H1 (cell line): Measurements from ENCODE around the gene OSBPL6. TPM values are rescaled to one million over a fixed set of nuclear protein-coding genes. Genes with fewer than 3 reads are reported as not detected.

Experiments used
- CTCF ChIA-PET: fragments of 300-600 bp; sonication (Branson Sonifier 250); formaldehyde crosslinking; loops from one replicate; lab custom pipeline; 2021; ENCODE audit not compliant: partially characterized antibody; lab: Charles Lee
- POLR2A ChIA-PET: fragments of 300-600 bp; sonication (Branson Sonifier 250); formaldehyde crosslinking; loops from one replicate; lab custom pipeline; 2021; ENCODE audit warnings: inconsistent platforms; ENCODE audit not compliant: partially characterized antibody; lab: Charles Lee
- DNase-seq, 2 experiments: peaks; one replicate each; pipeline versions ENCODE4 v3.0.0 to v3.0.0-alpha.2; 2010 to 2022; ENCODE audit warnings: low spot score in 2 of 2, low read depth in 1 of 2, mixed read lengths in 1 of 2
- FAIRE-seq: peaks from 2 replicates; lab custom pipeline; 2011; peaks lifted over from hg19 to GRCh38; lab: Jason Lieb, UNC
- H2AFZ ChIP-seq: 2 replicates; pipeline ENCODE4 v1.8.1; 2012; ENCODE audit warnings: low read length, inconsistent platforms
- H2AK5ac ChIP-seq: 2 replicates; pipeline ENCODE4 v1.6.1; 2013; ENCODE audit warnings: low read depth, low read length
- H2BK120ac ChIP-seq: replicated peaks from 2 replicates; pipeline ENCODE3; 2013; ENCODE audit warnings: low read depth, low read length, inconsistent platforms
- H2BK12ac ChIP-seq: 2 replicates; pipeline ENCODE4 v1.6.1; 2013; ENCODE audit warnings: low read depth, low read length
- H2BK15ac ChIP-seq: 2 replicates; pipeline ENCODE4 v1.6.1; 2013; ENCODE audit warnings: low read length
- H2BK20ac ChIP-seq: 2 replicates; pipeline ENCODE4 v1.6.1; 2013; ENCODE audit warnings: low read length
- H2BK5ac ChIP-seq: 2 replicates; pipeline ENCODE4 v1.6.1; 2013; ENCODE audit warnings: low read depth, low read length
- H3K14ac ChIP-seq: 2 replicates; pipeline ENCODE4 v1.6.1; 2013; ENCODE audit warnings: inconsistent platforms; ENCODE audit not compliant: insufficient read length
- H3K18ac ChIP-seq: 2 replicates; pipeline ENCODE4 v1.6.1; 2013; ENCODE audit warnings: low read length; ENCODE audit errors: extremely low read depth
- H3K23ac ChIP-seq: 2 replicates; pipeline ENCODE4 v1.6.1; 2013; ENCODE audit warnings: inconsistent platforms; ENCODE audit not compliant: insufficient read length
- H3K23me2 ChIP-seq: 2 replicates; pipeline ENCODE4 v1.6.1; 2013; ENCODE audit warnings: low read depth, low read length
- H3K27ac ChIP-seq: 2 replicates; pipeline ENCODE4 v1.6.1; 2011; ENCODE audit warnings: low read depth, low read length, inconsistent platforms
- H3K27me3 ChIP-seq, 4 experiments: replicated peaks in 1 of 4; 1 replicate in 1 of 4; 2 replicates in 3 of 4; pipeline versions ENCODE4 v1.6.1 to v1.8.1; 2011 to 2013; ENCODE audit warnings: low read length in 3 of 4, mild to moderate bottlenecking in 3 of 4, inconsistent platforms in 2 of 4, mixed read lengths in 2 of 4, moderate library complexity in 1 of 4; ENCODE audit not compliant: control insufficient read depth in 3 of 4, insufficient read depth in 3 of 4; ENCODE audit errors: extremely low read depth in 1 of 4
- H3K36me3 ChIP-seq, 4 experiments: 2 replicates each; pipeline versions ENCODE4 v1.6.1 to v1.8.1; 2011 to 2013; ENCODE audit warnings: mild to moderate bottlenecking in 4 of 4, low read length in 3 of 4, moderate library complexity in 2 of 4, control low read depth in 1 of 4, inconsistent platforms in 1 of 4; ENCODE audit not compliant: insufficient read depth in 4 of 4, control insufficient read depth in 2 of 4
- H3K4ac ChIP-seq: replicated peaks from 2 replicates; pipeline ENCODE3; 2013; ENCODE audit warnings: low read length, low read depth, mixed read lengths, inconsistent platforms; ENCODE audit not compliant: insufficient read length
- H3K4me1 ChIP-seq, 4 experiments: replicated peaks in 1 of 4; 1 replicate in 1 of 4; 2 replicates in 3 of 4; pipeline versions ENCODE4 v1.6.1 to v1.8.1; 2011 to 2013; ENCODE audit warnings: low read length in 3 of 4, inconsistent platforms in 2 of 4, mixed read lengths in 1 of 4; ENCODE audit not compliant: insufficient read depth in 4 of 4, control insufficient read depth in 3 of 4
- H3K4me2 ChIP-seq, 2 experiments: 2 replicates each; pipeline versions ENCODE4 v1.6.1 to v1.8.1; 2011 to 2013; ENCODE audit warnings: low read depth in 2 of 2, low read length in 2 of 2, control low read depth in 1 of 2, inconsistent platforms in 1 of 2, mild to moderate bottlenecking in 1 of 2; ENCODE audit not compliant: insufficient read depth in 1 of 2
- H3K4me3 ChIP-seq, 4 experiments: fragments of 200-600, 300-600 bp in 1 of 4; sonication (generic), shearing (Covaris generic), sonication (Bioruptor Twin) in 1 of 4; 2 replicates each; pipeline versions ENCODE4 v1.5.1 to v1.8.1; 2011 to 2016; ENCODE audit warnings: low read length in 4 of 4, low read depth in 3 of 4, control low read depth in 2 of 4, inconsistent platforms in 2 of 4, mild to moderate bottlenecking in 2 of 4, mixed read lengths in 1 of 4, moderate library complexity in 1 of 4; ENCODE audit not compliant: insufficient read depth in 2 of 4; ENCODE audit errors: extremely low read depth in 1 of 4
- H3K56ac ChIP-seq: replicated peaks from 2 replicates; pipeline ENCODE3; 2013; ENCODE audit warnings: low read depth, mild to moderate bottlenecking, mixed read lengths, low read length, inconsistent platforms; ENCODE audit not compliant: insufficient read length
- H3K79me1 ChIP-seq: 2 replicates; pipeline ENCODE4 v1.6.1; 2013; ENCODE audit warnings: low read depth, low read length, control low read depth
- H3K79me2 ChIP-seq, 2 experiments: 2 replicates each; pipeline versions ENCODE4 v1.6.1 to v1.8.1; 2012 to 2013; ENCODE audit warnings: low read length in 2 of 2, mild to moderate bottlenecking in 2 of 2, inconsistent platforms in 1 of 2; ENCODE audit not compliant: insufficient read depth in 2 of 2, control insufficient read depth in 1 of 2
- H3K9ac ChIP-seq, 4 experiments: replicated peaks in 1 of 4; 1 replicate in 1 of 4; 2 replicates in 3 of 4; pipeline versions ENCODE4 v1.6.1 to v1.8.1; 2011 to 2013; ENCODE audit warnings: low read depth in 3 of 4, low read length in 3 of 4, control low read depth in 2 of 4, mild to moderate bottlenecking in 2 of 4, moderate library complexity in 2 of 4, inconsistent platforms in 1 of 4; ENCODE audit errors: extremely low read depth in 1 of 4
- H3K9me3 ChIP-seq, 2 experiments: 2 replicates each; pipeline versions ENCODE4 v1.6.1 to v1.8.1; 2012 to 2013; ENCODE audit warnings: mild to moderate bottlenecking in 2 of 2, moderate library complexity in 2 of 2, control low read depth in 1 of 2, inconsistent platforms in 1 of 2, low read depth in 1 of 2, low read length in 1 of 2, mixed read lengths in 1 of 2; ENCODE audit not compliant: insufficient read depth in 2 of 2
- H4K20me1 ChIP-seq, 2 experiments: replicated peaks in 1 of 2; 2 replicates each; pipeline versions ENCODE3 to v1.8.1; 2011 to 2013; ENCODE audit warnings: inconsistent platforms in 2 of 2, low read length in 2 of 2, mild to moderate bottlenecking in 1 of 2; ENCODE audit not compliant: insufficient read depth in 2 of 2, control insufficient read depth in 1 of 2
- H4K5ac ChIP-seq: 2 replicates; pipeline ENCODE4 v1.6.1; 2013; ENCODE audit warnings: low read length, low read depth, mixed read lengths, inconsistent platforms; ENCODE audit not compliant: insufficient read length
- H4K8ac ChIP-seq: 2 replicates; pipeline ENCODE4 v1.8.0; 2013; ENCODE audit warnings: mild to moderate bottlenecking, moderate library complexity, low read length, inconsistent platforms; ENCODE audit not compliant: insufficient read depth; ENCODE audit errors: extremely low read depth
- H4K91ac ChIP-seq: replicated peaks from 2 replicates; pipeline ENCODE3; 2013; ENCODE audit warnings: low read length, mixed read lengths, inconsistent platforms; ENCODE audit not compliant: insufficient read length
- CBX5 ChIP-seq: fragments of 300-800, 300-1000 bp; sonication (generic); IDR thresholded peaks from 2 replicates; pipeline ENCODE4 v1.7.1; 2016; ENCODE audit warnings: antibody characterized with exemption, low read length, low read depth
- KDM5A ChIP-seq: fragments of 200-600 bp; IDR thresholded peaks from 2 replicates; pipeline ENCODE4 v1.7.1; 2012; ENCODE audit warnings: mild to moderate bottlenecking, low read length, inconsistent platforms, mixed read lengths
- POLR2AphosphoS5 ChIP-seq: IDR thresholded peaks from 2 replicates; pipeline ENCODE4 v1.6.1; 2011; ENCODE audit warnings: low read depth, low read length
- RAD21 ChIP-seq, 2 experiments: IDR thresholded peaks in 1 of 2; conservative IDR thresholded peaks in 1 of 2; 2 replicates each; pipeline ENCODE4 v1.6.1; 2011; ENCODE audit warnings: low read depth in 2 of 2, low read length in 2 of 2, improper control_type of control experiment in 1 of 2, inconsistent platforms in 1 of 2, mild to moderate bottlenecking in 1 of 2, moderate library complexity in 1 of 2
- SIRT6 ChIP-seq: IDR thresholded peaks from one replicate; pipeline ENCODE4 v1.7.1; 2012; ENCODE audit warnings: low read length, inconsistent platforms
- SP1 ChIP-seq: IDR thresholded peaks from 2 replicates; pipeline ENCODE4 v1.6.1; 2011; ENCODE audit warnings: low read depth, low read length
- SRF ChIP-seq: IDR thresholded peaks from 2 replicates; pipeline ENCODE4 v1.6.1; 2011; ENCODE audit warnings: mild to moderate bottlenecking, low read depth, low read length, moderate library complexity
- USF2 ChIP-seq: IDR thresholded peaks from 2 replicates; pipeline ENCODE4 v1.6.1; 2011; ENCODE audit warnings: low read length, improper control_type of control experiment
- WGBS, 2 experiments: shearing (Covaris generic) in 1 of 2; methylation state at CpG; one replicate each; pipeline versions ENCODE4 v1.1.6 to v1.1.7; 2013 to 2015; ENCODE audit warnings: low lambda C conversion rate in 2 of 2, mixed read lengths in 2 of 2, inconsistent platforms in 1 of 2, low coverage in 1 of 2, missing lambda C conversion rate in 1 of 2; ENCODE audit not compliant: insufficient replicate concordance in 2 of 2, insufficient coverage in 1 of 2, insufficient read length in 1 of 2; ENCODE audit errors: extremely low coverage in 1 of 2, missing lambda C conversion rate in 1 of 2; 5-methylcytosine and 5-hydroxymethylcytosine counted together
- polyA plus RNA-seq, 7 experiments: library from polyadenylated mRNA; depleted of rRNA in 3 of 7; stranded (reverse) in 5 of 7; unstranded in 2 of 7; fragments of >200 nt in 5 of 7; fragments of 200-250 nt in 2 of 7; gene quantifications; 1 replicate in 5 of 7; 2 replicates in 1 of 7; 4 replicates in 1 of 7; pipeline versions ENCODE4 v1.2.1 to v1.2.3, GENCODE V29; 2011 to 2013; ENCODE audit warnings: missing spikeins in 2 of 7, mixed read lengths in 2 of 7
- total RNA-seq: library from RNA; stranded (reverse); fragmentation: NEBNext Ultra II Directional; extraction: Animal tissue kit (Norgen Biotek cat#: 25700); gene quantifications from 2 replicates; pipeline ENCODE4 v1.2.1, GENCODE V29; 2021
- TF ChIP-seq, protein P1 (sequence below), 3 experiments: IDR thresholded peaks; 1 replicate in 2 of 3; 2 replicates in 1 of 3; pipeline versions ENCODE4 v1.5.1 to v1.6.1; 2011; ENCODE audit warnings: low read length in 3 of 3, mild to moderate bottlenecking in 3 of 3, inconsistent platforms in 2 of 3, low read depth in 1 of 3, moderate library complexity in 1 of 3; ENCODE audit not compliant: insufficient read depth in 1 of 3; ENCODE audit errors: control extremely low read depth in 1 of 3

The OSBPL6 gene
- total and polyA plus RNA-seq, 2 of the 8 experiments (the other 6 are each of a cell fraction or from before 2014, with no cell fraction given), result 1.7 to 5.6 TPM

DNA sequence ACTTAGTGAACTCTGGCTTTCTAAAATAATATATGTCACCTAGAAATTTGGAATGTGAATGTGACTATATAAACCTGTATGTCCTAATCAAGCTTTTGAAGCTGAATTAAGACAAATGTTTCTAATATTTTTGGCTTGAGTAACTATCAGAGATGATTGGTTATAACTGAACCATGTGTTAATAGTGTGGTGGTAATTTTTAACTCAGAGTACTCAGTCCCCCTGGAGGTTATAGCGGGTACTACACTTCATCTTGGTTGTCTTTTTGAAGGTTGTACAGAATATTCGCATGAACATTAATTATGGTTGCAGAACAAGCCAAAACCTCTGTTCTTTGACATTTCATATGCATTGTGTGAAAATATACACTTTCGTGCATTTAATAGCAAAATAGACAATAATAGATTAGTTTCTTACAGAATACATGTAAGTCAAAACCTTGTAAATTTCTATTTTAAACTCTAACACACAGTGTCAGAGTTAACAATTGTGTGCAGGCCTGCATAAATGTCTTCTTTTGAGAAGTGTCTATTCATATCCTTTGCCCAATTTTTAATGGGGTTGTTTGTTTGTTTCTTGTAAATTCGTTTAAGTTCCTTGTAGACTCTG is 86.0 kb downstream of the OSBPL6 start:
- CTCF ChIA-PET, result interaction anchor here (0.6 to 2.0 kb wide), 17 partner anchors 10 to 169 kb away, joined by 3 to 8 read pairs (median 4); partner anchors contain the start of gene RBM45
- H3K36me3 ChIP-seq, result no peaks in the 10 kb centered on the region
- H2BK12ac ChIP-seq, result no peak overlapping the region
- no peak overlapping the region for H2BK20ac ChIP-seq
- no peak for TF ChIP-seq SRF
- TF ChIP-seq, protein P1, sequence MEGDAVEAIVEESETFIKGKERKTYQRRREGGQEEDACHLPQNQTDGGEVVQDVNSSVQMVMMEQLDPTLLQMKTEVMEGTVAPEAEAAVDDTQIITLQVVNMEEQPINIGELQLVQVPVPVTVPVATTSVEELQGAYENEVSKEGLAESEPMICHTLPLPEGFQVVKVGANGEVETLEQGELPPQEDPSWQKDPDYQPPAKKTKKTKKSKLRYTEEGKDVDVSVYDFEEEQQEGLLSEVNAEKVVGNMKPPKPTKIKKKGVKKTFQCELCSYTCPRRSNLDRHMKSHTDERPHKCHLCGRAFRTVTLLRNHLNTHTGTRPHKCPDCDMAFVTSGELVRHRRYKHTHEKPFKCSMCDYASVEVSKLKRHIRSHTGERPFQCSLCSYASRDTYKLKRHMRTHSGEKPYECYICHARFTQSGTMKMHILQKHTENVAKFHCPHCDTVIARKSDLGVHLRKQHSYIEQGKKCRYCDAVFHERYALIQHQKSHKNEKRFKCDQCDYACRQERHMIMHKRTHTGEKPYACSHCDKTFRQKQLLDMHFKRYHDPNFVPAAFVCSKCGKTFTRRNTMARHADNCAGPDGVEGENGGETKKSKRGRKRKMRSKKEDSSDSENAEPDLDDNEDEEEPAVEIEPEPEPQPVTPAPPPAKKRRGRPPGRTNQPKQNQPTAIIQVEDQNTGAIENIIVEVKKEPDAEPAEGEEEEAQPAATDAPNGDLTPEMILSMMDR (IDR thresholded peaks at IDR 0.05; ENCODE audit: control extremely low read depth in 1 of 3, insufficient read depth in 1 of 3, low read depth in 1 of 3, low read length in 3 of 3), result peak in 2 of 3 experiments; percentile 35 to 59; a peak in 2 of 4 replicates
- peak; percentile 52 to 56 for TF ChIP-seq RAD21 (IDR thresholded peaks at IDR 0.05 in 1 of 2, conservative IDR thresholded peaks at IDR 0.05 in 1 of 2; ENCODE audit: low read depth in 2 of 2, low read length in 2 of 2)
- no peak for TF ChIP-seq SP1
- TF ChIP-seq POLR2AphosphoS5, result no peak
- no peak for TF ChIP-seq CBX5
- no peak for TF ChIP-seq SIRT6
- TF ChIP-seq USF2, result no peak
- TF ChIP-seq KDM5A, result no peak
- no peaks in the 10 kb centered on the region for H3K27me3 ChIP-seq
- no peaks in the 10 kb centered on the region for H3K79me2 ChIP-seq
- H3K56ac ChIP-seq, result no peak overlapping the region
- no peak overlapping the region for H4K91ac ChIP-seq
- no peak overlapping the region for H2BK120ac ChIP-seq
- H3K4me1 ChIP-seq, result peaks cover 0 to 10% (median 2%) of the 10 kb centered on the region in 4 experiments; a peak in 4 of 7 replicates
- no peak overlapping the region for H3K18ac ChIP-seq
- no peak overlapping the region for H3K4me3 ChIP-seq
- H4K20me1 ChIP-seq, result no peaks in the 10 kb centered on the region
- H3K27ac ChIP-seq, result no peak overlapping the region
- H3K4ac ChIP-seq, result no peak overlapping the region
- no peak overlapping the region for H3K9ac ChIP-seq
- DNase-seq (no peak), FAIRE-seq (peak; percentile 39)
- POLR2A ChIA-PET, result no interaction called here
- no peak overlapping the region for H3K23ac ChIP-seq
- WGBS, 2 experiments, result 46% methylated on average over 4 of the region's 4 CpGs; no CpG with 5 or more reads in 1 of the 2 experiments
- H3K23me2 ChIP-seq, result no peaks in the 10 kb centered on the region; the same call in 1 of the 2 replicates
- no peak overlapping the region for H2AK5ac ChIP-seq
- no peaks in the 10 kb centered on the region for H3K79me1 ChIP-seq
- no peak overlapping the region for H3K14ac ChIP-seq
- H4K5ac ChIP-seq, result no peak overlapping the region
- H3K4me2 ChIP-seq, result no peak overlapping the region
- H2BK15ac ChIP-seq, result no peak overlapping the region
- no peak overlapping the region for H2BK5ac ChIP-seq
- H2AFZ ChIP-seq, result no peak overlapping the region
- no peak overlapping the region for H4K8ac ChIP-seq
- no peaks in the 10 kb centered on the region for H3K9me3 ChIP-seq
